ENCODE data around the gene GPSM3.

The GPSM3 gene

DNA sequence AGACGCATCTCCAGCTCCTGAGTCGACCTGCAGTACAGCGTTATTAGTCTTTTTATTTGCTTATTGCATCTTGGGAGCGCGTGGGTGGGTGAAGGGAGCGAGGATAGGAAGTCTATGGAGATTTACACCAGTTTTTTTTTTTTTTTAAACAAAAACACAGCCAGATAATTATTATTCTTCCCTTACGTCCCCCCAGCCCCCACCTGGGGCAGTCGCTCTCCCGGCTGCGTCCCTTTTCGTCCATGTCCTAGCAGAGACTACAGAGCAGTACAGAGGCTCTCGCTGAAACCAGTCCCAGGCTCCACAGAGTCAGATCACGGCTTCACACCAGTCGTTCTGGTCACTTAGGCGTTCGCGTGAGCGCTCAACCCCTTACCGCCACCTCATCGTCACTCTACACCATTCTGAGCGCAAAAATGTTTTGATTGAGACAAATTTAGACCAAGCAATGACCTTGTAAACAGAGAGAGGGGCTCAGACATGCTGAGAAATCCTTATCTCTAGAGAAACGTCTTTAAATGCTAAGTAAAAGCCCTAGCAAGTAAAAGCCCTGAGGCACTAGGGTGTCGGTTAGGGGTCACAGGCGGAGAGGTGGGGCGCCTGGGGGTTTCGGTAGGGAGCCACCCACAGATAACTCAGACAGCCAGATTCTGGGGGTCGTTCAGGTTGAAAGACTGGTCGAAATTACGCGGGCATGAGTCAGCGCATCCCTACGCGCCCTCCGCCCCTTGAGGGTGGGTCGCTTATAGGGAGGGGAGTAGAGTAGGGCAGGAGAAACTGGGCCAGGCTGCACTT, 39.5 kb downstream of the GPSM3 start:
- TF ChIP-seq, protein P1, sequence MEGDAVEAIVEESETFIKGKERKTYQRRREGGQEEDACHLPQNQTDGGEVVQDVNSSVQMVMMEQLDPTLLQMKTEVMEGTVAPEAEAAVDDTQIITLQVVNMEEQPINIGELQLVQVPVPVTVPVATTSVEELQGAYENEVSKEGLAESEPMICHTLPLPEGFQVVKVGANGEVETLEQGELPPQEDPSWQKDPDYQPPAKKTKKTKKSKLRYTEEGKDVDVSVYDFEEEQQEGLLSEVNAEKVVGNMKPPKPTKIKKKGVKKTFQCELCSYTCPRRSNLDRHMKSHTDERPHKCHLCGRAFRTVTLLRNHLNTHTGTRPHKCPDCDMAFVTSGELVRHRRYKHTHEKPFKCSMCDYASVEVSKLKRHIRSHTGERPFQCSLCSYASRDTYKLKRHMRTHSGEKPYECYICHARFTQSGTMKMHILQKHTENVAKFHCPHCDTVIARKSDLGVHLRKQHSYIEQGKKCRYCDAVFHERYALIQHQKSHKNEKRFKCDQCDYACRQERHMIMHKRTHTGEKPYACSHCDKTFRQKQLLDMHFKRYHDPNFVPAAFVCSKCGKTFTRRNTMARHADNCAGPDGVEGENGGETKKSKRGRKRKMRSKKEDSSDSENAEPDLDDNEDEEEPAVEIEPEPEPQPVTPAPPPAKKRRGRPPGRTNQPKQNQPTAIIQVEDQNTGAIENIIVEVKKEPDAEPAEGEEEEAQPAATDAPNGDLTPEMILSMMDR (IDR thresholded peaks at IDR 0.05; ENCODE audit: insufficient read depth, low read length, poor library complexity, severe bottlenecking), result no peak
- DNase-seq (ENCODE audit: extremely low read depth, insufficient read length), result no peak
- Histone ChIP-seq H3K36me3 (ENCODE audit: control insufficient read depth, insufficient read depth, low read length) (no peaks in the 10 kb centered on the region), H3K4me3 (replicated peaks; ENCODE audit: low read depth, low read length) (no peak overlapping the region), H3K27me3 (replicated peaks; ENCODE audit: control insufficient read depth, insufficient read depth, low read length) (peaks cover 1% of the 10 kb centered on the region)

DNA sequence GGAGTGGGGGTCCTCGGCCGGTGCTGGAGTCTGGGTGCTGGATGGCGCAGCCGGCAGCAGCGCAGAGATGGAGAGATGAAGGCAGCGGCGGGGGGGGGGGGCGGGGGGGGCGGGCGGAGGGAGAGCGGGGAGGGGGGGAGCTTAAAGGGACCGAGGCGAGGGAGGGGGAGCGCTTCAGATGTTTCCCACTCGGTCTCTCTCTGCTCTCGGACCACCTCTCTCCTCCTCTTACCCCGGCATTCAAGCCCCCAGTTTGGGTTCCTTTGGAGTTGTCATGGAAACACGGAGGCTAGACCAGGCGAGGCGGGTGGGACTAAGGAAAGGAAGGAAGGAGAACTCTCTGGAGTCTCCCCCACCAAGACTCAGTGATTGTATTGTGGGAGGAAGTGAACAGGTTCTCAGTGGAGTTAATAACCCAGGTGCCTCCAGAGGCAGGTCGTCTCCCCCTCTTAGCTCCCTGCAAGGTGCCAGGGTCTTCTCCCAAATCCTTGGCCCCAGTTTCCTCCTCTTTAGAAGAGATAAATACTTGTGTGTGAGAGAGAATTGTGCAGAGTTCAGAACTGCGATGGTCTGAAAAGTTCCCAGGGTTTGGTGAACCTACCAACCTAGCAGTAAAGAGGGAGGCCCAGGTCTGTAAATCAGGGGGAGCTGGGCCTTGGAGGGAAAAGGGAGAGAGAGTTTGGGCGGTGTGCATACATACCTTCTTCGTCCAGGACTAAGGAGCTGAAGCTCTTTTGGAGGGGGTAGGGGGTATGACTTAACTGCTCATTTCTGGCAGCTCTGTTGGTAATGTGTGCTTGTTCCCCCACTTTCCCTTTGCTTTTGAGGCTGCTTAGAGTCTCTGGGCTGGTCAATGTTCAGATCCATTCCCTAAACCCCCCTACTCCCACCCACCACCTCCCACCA, 40.3 kb downstream of the GPSM3 start, which contains the start of gene PRRT1:
PRRT1 (minus strand) TSS at position 77 of the 906 bp plus-strand sequence. CDS start 112 bp downstream, outside the sequence.
- Histone ChIP-seq H3K4me3 (replicated peaks; ENCODE audit: low read depth, low read length) (no peak within 1 kb of the TSS), H3K36me3 (ENCODE audit: control insufficient read depth, insufficient read depth, low read length) (no peaks in the 10 kb centered on the region), H3K27me3 (replicated peaks; ENCODE audit: control insufficient read depth, insufficient read depth, low read length) (peaks cover 1% of the 10 kb centered on the region)
- no peak for DNase-seq (ENCODE audit: extremely low read depth, insufficient read length)
- TF ChIP-seq, protein P1 (IDR thresholded peaks at IDR 0.05; ENCODE audit: insufficient read depth, low read length, poor library complexity, severe bottlenecking), result no peak

DNA sequence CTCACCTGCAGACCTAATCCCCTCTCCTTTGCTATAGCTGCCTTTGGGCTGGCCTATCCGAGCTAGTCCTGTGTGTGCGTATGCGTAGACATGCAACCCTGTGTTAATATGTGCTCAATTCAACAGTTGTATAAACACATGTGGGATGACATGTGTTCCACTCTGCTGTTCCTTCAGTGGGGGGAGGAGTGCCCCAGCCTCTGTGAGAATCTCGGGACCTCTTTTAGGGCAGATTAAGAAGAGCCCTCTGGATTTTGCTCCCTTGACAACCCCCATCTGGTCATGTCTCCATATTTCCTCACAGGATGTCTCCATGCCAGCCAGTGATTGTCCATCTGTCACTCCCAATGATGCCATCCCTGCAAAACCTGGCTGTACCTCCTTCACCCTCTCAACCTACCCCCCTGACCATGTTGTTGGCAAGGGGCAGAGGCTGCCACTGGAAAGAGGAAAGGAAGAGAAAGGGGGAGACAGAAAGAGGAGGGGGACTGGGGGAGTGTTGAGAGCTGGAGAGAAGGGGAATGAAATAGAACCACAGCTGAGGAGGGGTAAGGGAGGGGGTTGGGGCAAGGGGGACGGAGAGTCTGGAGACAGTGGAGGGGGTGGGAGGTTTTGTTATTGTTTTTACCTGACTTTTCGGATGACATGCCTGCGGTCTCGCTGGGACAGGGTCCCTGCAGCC, 41.1 kb downstream of the GPSM3 start:
- Histone ChIP-seq H3K27me3 (replicated peaks; ENCODE audit: control insufficient read depth, insufficient read depth, low read length) (peaks cover 1% of the 10 kb centered on the region), H3K4me3 (replicated peaks; ENCODE audit: low read depth, low read length) (no peak overlapping the region), H3K36me3 (ENCODE audit: control insufficient read depth, insufficient read depth, low read length) (no peaks in the 10 kb centered on the region)
- no peak for DNase-seq (ENCODE audit: extremely low read depth, insufficient read length)
- TF ChIP-seq, protein P1 (IDR thresholded peaks at IDR 0.05; ENCODE audit: insufficient read depth, low read length, poor library complexity, severe bottlenecking), result no peak

DNA sequence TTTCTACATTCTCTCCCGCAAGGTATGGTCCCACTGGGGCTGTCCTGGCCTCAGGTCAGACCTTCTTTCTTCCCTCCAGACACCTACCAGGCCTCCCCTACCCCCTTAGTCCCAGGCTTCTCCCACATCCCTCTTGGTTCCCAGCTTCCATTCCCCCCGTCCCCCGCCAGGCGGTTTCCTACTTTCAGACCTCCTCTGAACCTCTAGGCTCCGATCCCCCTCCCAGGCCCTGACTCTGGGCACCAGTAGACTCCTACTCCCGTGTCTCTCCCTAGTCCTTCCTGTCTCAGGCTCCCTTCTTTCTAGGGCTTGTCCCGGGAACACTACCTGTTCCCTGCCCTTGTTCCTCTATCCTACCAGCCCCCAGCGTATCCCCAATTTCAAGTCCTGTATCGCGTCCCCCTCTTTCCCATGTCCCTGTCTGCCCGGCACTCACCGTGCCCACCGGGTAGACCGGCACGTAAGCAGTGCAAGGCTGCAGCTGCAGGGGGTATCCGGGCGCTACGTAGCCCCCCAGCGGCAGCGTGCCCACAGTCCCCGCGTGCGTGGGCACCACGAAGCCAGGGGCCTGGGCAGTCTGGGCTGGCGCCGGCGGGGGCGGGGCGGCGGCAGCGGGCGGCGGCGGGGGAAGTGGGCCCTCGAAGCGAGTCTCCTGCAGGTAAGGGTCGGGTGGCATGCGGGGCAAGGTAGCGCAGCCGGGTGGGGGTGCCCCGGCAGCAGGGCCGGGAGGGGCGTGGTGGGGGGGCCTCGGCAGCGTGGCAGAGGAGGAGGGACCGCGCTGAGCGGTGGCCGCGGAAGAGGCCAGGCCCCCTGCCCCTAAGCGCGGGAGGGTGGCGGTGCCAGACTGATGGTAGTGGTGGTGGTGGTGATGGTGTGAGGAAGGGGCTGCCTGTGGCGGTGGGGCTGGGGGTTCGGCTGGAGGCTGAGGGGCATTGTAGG, 42.2 kb downstream of the GPSM3 start:
- no peak for DNase-seq (ENCODE audit: extremely low read depth, insufficient read length)
- peaks cover 1% of the 10 kb centered on the region for H3K27me3 ChIP-seq (replicated peaks; ENCODE audit: control insufficient read depth, insufficient read depth, low read length)
- H3K4me3 ChIP-seq (replicated peaks; ENCODE audit: low read depth, low read length), result no peak overlapping the region
- TF ChIP-seq, protein P1 (IDR thresholded peaks at IDR 0.05; ENCODE audit: insufficient read depth, low read length, poor library complexity, severe bottlenecking), result no peak
- H3K36me3 ChIP-seq (ENCODE audit: control insufficient read depth, insufficient read depth, low read length), result no peaks in the 10 kb centered on the region

Measured in GM06990 (cell line).